H1 (cell line): ENCODE data around the gene AHRR. TPM values are rescaled to one million over a fixed set of nuclear protein-coding genes. Genes with fewer than 3 reads are reported as not detected.

Experiments used
- BACH1 ChIP-seq: IDR thresholded peaks from 2 replicates; pipeline ENCODE4 v1.6.1; 2012; ENCODE audit warnings: low read length, improper control_type of control experiment
- EZH2 ChIP-seq: fragments of 200-600 bp; sonication (generic); IDR thresholded peaks from 2 replicates; pipeline ENCODE4 v1.7.1; 2012; ENCODE audit warnings: low read depth, mild to moderate bottlenecking, moderate library complexity, low read length, inconsistent platforms; ENCODE audit not compliant: severe bottlenecking
- HDAC2 ChIP-seq, 2 experiments: fragments of 300-600 bp in 1 of 2; sonication (generic) in 1 of 2; IDR thresholded peaks; 2 replicates each; pipeline ENCODE4 v1.6.1; 2011 to 2012; ENCODE audit warnings: low read depth in 2 of 2, low read length in 2 of 2, mild to moderate bottlenecking in 2 of 2, moderate library complexity in 2 of 2, borderline replicate concordance in 1 of 2, inconsistent platforms in 1 of 2
- JUND ChIP-seq: IDR thresholded peaks from 2 replicates; pipeline ENCODE4 v1.6.1; 2011; ENCODE audit warnings: mild to moderate bottlenecking, improper control_type of control experiment, low read length
- POLR2A ChIP-seq, 2 experiments: IDR thresholded peaks; 1 replicate in 1 of 2; 2 replicates in 1 of 2; pipeline ENCODE4 v1.6.1; 2011; ENCODE audit warnings: low read depth in 2 of 2, low read length in 2 of 2, mild to moderate bottlenecking in 2 of 2; ENCODE audit errors: control extremely low read depth in 1 of 2
- SIN3A ChIP-seq, 2 experiments: IDR thresholded peaks in 1 of 2; conservative IDR thresholded peaks in 1 of 2; 2 replicates each; pipeline ENCODE4 v1.6.1; 2011 to 2012; ENCODE audit warnings: low read length in 2 of 2, improper control_type of control experiment in 1 of 2, low read depth in 1 of 2, mild to moderate bottlenecking in 1 of 2
- TCF12 ChIP-seq: IDR thresholded peaks from 2 replicates; pipeline ENCODE4 v1.6.1; 2011; ENCODE audit warnings: low read depth, mild to moderate bottlenecking, low read length
- polyA plus RNA-seq, 7 experiments: library from polyadenylated mRNA; depleted of rRNA in 3 of 7; stranded (reverse) in 5 of 7; unstranded in 2 of 7; fragments of >200 nt in 5 of 7; fragments of 200-250 nt in 2 of 7; gene quantifications; 1 replicate in 5 of 7; 2 replicates in 1 of 7; 4 replicates in 1 of 7; pipeline versions ENCODE4 v1.2.1 to v1.2.3, GENCODE V29; 2011 to 2013; ENCODE audit warnings: missing spikeins in 2 of 7, mixed read lengths in 2 of 7
- total RNA-seq: library from RNA; stranded (reverse); fragmentation: NEBNext Ultra II Directional; extraction: Animal tissue kit (Norgen Biotek cat#: 25700); gene quantifications from 2 replicates; pipeline ENCODE4 v1.2.1, GENCODE V29; 2021

The AHRR gene
- total and polyA plus RNA-seq, 2 of the 8 experiments (the other 6 are each of a cell fraction or from before 2014, with no cell fraction given) = 0.41 to 0.80 TPM

GRCh38 chr5:305459-305858 lies 16.1 kb upstream of the AHRR start (continued):
- TF ChIP-seq SIN3A (conservative IDR thresholded peaks at IDR 0.05 in 1 of 2, IDR thresholded peaks at IDR 0.05 in 1 of 2; ENCODE audit: low read depth in 1 of 2, low read length in 2 of 2) = no peak
- no peak for TF ChIP-seq JUND
- no peak for TF ChIP-seq TCF12
- no peak for TF ChIP-seq BACH1
- TF ChIP-seq HDAC2 (IDR thresholded peaks at IDR 0.05; ENCODE audit: borderline replicate concordance in 1 of 2, low read depth in 2 of 2, low read length in 2 of 2) = no peak
- TF ChIP-seq EZH2 = no peak
- no peak for TF ChIP-seq POLR2A (IDR thresholded peaks at IDR 0.05; ENCODE audit: control extremely low read depth in 1 of 2, low read depth in 2 of 2, low read length in 2 of 2)
